ENCODE measurements around the gene UPP2.

Gene UPP2

DNA sequence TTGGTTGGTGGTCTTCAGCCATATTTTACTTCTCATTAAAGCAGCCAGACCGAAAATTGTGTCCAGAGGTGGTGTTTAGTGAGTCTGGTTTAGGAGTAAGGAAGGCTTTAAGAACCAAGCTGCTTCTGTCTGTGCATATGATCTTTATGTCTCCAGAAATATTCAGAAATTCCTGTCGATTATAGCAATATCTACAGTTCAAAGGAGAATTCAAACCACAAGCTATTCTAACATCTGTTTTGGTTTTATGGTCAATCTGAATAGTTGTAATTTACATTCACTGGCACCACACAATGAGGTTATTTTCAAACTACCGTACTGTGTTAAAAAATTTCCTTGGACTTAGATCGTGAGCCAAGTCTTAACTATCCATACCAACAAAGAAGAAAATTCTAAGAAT lies 11.3 kb downstream of the UPP2 start:
- no peak for DNase-seq (ENCODE audit: low read depth)

GRCh38 chr2:158113741-158114295 lies 12.1 kb downstream of the UPP2 start:
- no peak for DNase-seq (ENCODE audit: low read depth)

GRCh38 chr2:158114516-158114915 lies 12.8 kb downstream of the UPP2 start:
- no peak for DNase-seq (ENCODE audit: low read depth)

DNA sequence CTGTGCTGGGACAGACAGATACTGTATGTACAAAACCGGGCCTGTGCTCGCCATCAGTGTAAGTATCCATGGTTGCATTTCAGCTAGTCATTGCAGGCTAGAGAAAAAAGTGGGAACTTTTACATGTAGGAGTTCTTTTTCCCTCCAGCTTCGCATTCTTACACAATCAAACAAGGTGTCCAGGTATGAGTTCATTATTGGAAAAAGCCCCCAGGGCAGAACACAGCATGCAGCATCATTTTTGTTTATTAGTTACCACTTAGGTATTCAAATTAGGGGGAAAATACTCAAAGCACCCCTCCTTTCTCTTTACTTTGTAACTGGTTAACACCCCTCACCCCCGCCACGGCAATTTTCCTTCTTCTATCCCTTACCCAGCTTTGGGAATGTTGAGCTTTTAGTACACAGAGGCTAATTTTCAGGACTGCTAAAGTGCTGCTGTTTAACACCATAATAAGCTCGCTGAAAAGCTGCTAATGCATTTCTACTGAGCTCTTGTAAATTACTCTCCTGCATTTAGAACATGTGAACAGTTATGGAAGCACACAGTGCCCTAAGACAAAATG lies 13.6 kb downstream of the UPP2 start:
- no peak for DNase-seq (ENCODE audit: low read depth)

GRCh38 chr2:158116936-158117335 lies 15.3 kb downstream of the UPP2 start:
- DNase-seq (ENCODE audit: low read depth) = no peak

DNA sequence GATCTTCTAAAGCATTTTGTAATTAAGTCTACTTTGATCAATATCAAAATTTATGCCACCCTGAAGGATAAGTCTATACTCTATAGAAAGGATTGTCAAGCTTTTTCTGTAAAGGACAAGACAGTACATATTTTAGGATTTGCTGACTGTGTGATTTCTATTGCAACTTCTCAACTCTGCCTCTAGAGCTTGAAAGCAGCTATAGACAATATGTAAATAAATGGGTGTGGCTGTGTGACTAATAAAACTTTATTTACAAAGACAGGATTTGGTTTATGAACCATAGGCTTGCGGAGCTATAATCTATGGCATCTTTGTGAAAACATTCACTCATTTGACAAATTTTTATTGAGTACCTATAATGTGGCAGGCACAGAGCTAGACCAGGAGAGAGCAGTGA lies 18.4 kb downstream of the UPP2 start:
- DNase-seq (ENCODE audit: low read depth) = no peak

GRCh38 chr2:158120664-158121641 lies 19.3 kb downstream of the UPP2 start:
- no peak for DNase-seq (ENCODE audit: low read depth)

DNA sequence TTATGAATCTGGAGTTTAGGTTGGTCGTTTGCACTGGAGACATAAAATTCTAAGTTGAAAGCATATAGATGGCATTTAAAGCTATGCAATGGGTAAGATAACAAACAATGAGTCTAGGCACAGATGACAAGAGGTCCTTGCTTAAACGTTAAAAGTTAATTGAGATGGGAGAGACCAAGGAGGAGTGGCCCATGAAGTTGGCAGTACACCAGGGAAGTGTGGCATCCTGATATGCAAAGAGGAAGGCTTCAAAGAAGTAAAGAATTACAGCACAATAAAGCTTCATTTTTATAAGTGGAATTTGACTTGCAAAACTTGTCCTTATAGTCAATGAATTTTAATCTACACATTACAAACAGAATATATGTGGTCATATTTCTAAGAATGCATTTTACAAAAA lies 23.2 kb downstream of the UPP2 start:
- DNase-seq (ENCODE audit: low read depth) = no peak

- no peak for DNase-seq (ENCODE audit: low read depth)
Observed at GRCh38 chr2:158125756-158126498, 24.3 kb downstream of the UPP2 start.

- DNase-seq (ENCODE audit: low read depth) = no peak
Observed at GRCh38 chr2:158127380-158127804, 25.7 kb downstream of the UPP2 start.

- DNase-seq (ENCODE audit: low read depth) = no peak
Observed at GRCh38 chr2:158128168-158128973, 26.7 kb downstream of the UPP2 start.

GRCh38 chr2:158129037-158129436 lies 27.4 kb downstream of the UPP2 start:
- DNase-seq (ENCODE audit: low read depth) = no peak

GRCh38 chr2:158130832-158131473 lies 29.3 kb downstream of the UPP2 start:
- DNase-seq (ENCODE audit: low read depth) = no peak

GRCh38 chr2:158131483-158131912 lies 29.8 kb downstream of the UPP2 start:
- DNase-seq (ENCODE audit: low read depth) = no peak

- no peak for DNase-seq (ENCODE audit: low read depth)
Observed at GRCh38 chr2:158131919-158132566, 30.4 kb downstream of the UPP2 start.

- no peak for DNase-seq (ENCODE audit: low read depth)
Observed at GRCh38 chr2:158134055-158134454, 32.4 kb downstream of the UPP2 start.

DNA sequence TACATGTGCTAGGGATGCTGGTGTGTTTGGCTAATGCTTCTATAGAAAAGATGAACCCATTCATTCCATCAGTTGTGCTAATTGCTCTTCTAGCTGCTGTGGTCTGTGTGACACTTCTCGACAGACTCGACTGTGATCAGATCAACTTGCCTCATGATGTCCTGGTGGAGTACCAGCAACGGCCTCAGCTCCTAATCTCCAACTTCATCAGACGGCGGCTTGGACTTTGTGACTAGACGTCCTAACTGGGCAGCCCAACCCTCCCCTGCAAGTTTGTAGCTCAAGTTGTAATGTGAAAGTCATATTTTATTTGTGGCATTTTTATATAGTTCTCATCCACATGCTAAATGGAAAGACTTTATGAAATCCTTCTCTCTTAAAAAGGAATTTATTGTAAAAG lies 33.0 kb downstream of the UPP2 start:
- no peak for DNase-seq (ENCODE audit: low read depth)

GRCh38 chr2:158135096-158135495 lies 33.4 kb downstream of the UPP2 start:
- DNase-seq (ENCODE audit: low read depth) = no peak

- no peak for DNase-seq (ENCODE audit: low read depth)
Observed at GRCh38 chr2:158138255-158138654, 36.6 kb downstream of the UPP2 start.

DNA sequence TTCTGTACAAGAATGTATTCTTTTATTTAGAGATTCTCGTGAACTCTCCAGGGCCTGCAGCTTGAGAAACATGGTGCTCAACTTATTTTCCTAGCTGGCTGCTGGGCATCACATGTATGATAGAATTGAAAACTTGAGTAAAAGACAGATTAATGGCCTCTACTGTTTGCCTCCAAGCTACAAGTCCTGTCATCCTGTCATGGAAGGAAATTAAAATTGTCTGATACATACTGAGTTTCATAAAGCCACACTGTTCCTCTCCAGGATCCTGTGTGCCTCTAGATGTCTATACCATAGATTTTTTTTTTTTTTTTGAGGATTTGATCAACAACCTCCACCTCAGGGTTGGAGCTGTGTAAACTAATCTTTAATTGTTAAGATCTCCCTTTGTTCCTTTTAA lies 38.5 kb downstream of the UPP2 start:
- no peak for DNase-seq (ENCODE audit: low read depth)

GRCh38 chr2:158142165-158142564 lies 40.5 kb downstream of the UPP2 start:
- DNase-seq (ENCODE audit: low read depth) = no peak
